Trophoblast cell (in vitro differentiated cells and primary cell): ENCODE data around the gene WNK2.

ENCODE experiments used
- DNase-seq, 2 donors: peaks; one replicate each; pipeline ENCODE4 v3.0.0-alpha.2; 2016
- H2AFZ ChIP-seq: 2 replicates; pipeline ENCODE4 v1.6.1; 2013; ENCODE audit warnings: low read length, moderate library complexity, mild to moderate bottlenecking; ENCODE audit not compliant: insufficient read depth, poor library complexity
- H2AK5ac ChIP-seq: 2 replicates; pipeline ENCODE4 v1.6.1; 2013; ENCODE audit warnings: mild to moderate bottlenecking, low read length
- H2BK120ac ChIP-seq: 2 replicates; pipeline ENCODE4 v1.6.1; 2013; ENCODE audit warnings: low read length, mild to moderate bottlenecking, moderate library complexity; ENCODE audit not compliant: insufficient read depth, poor library complexity
- H2BK12ac ChIP-seq: 2 replicates; pipeline ENCODE4 v1.6.1; 2013; ENCODE audit warnings: mild to moderate bottlenecking, low read length, moderate library complexity
- H2BK5ac ChIP-seq: 2 replicates; pipeline ENCODE4 v1.6.1; 2013; ENCODE audit warnings: low read length, low read depth, moderate library complexity, mild to moderate bottlenecking; ENCODE audit not compliant: poor library complexity
- H3K14ac ChIP-seq: 2 replicates; pipeline ENCODE4 v1.6.1; 2013; ENCODE audit warnings: mild to moderate bottlenecking, low read length
- H3K18ac ChIP-seq: 2 replicates; pipeline ENCODE4 v1.6.1; 2013; ENCODE audit warnings: mild to moderate bottlenecking, low read length
- H3K23ac ChIP-seq: 2 replicates; pipeline ENCODE4 v1.6.1; 2013; ENCODE audit warnings: low read length
- H3K27ac ChIP-seq: 2 replicates; pipeline ENCODE4 v1.5.1; 2013; ENCODE audit warnings: low read depth, mild to moderate bottlenecking, inconsistent platforms, low read length, moderate library complexity
- H3K27me3 ChIP-seq: 2 replicates; pipeline ENCODE4 v1.6.1; 2013; ENCODE audit warnings: inconsistent platforms, mild to moderate bottlenecking, low read length, moderate library complexity; ENCODE audit not compliant: insufficient read depth
- H3K36me3 ChIP-seq, 2 experiments: 1 replicate in 1 of 2; 2 replicates in 1 of 2; pipeline ENCODE4 v1.6.1; 2013; ENCODE audit warnings: low read length in 2 of 2, mild to moderate bottlenecking in 2 of 2, moderate library complexity in 1 of 2; ENCODE audit not compliant: insufficient read depth in 2 of 2, control insufficient read depth in 1 of 2
- H3K4ac ChIP-seq: 2 replicates; pipeline ENCODE4 v1.6.1; 2013; ENCODE audit warnings: low read depth, mild to moderate bottlenecking, low read length, moderate library complexity
- H3K4me1 ChIP-seq, 2 experiments: 1 replicate in 1 of 2; 2 replicates in 1 of 2; pipeline ENCODE4 v1.6.1; 2013; ENCODE audit warnings: low read length in 2 of 2, mild to moderate bottlenecking in 2 of 2, moderate library complexity in 1 of 2; ENCODE audit not compliant: insufficient read depth in 2 of 2, control insufficient read depth in 1 of 2
- H3K4me2 ChIP-seq: 2 replicates; pipeline ENCODE4 v1.6.1; 2013; ENCODE audit warnings: inconsistent platforms, mild to moderate bottlenecking, low read length, moderate library complexity
- H3K4me3 ChIP-seq: 2 replicates; pipeline ENCODE4 v1.5.1; 2013; ENCODE audit warnings: mild to moderate bottlenecking, low read depth, low read length, inconsistent platforms
- H3K79me1 ChIP-seq: one replicate; pipeline ENCODE4 v1.6.1; 2013; ENCODE audit warnings: low read length
- H3K79me2 ChIP-seq: 2 replicates; pipeline ENCODE4 v1.6.1; 2013; ENCODE audit warnings: low read length, mild to moderate bottlenecking; ENCODE audit not compliant: control insufficient read depth, insufficient read depth, poor library complexity
- H3K9ac ChIP-seq: 2 replicates; pipeline ENCODE4 v1.6.1; 2013; ENCODE audit warnings: mild to moderate bottlenecking, low read length
- H3K9me3 ChIP-seq: 2 replicates; pipeline ENCODE4 v1.6.1; 2013; ENCODE audit warnings: low read depth, mild to moderate bottlenecking, control low read depth, inconsistent platforms, low read length; ENCODE audit not compliant: insufficient read depth
- H4K12ac ChIP-seq: 2 replicates; pipeline ENCODE4 v1.6.1; 2013; ENCODE audit warnings: low read depth, mild to moderate bottlenecking, low read length, moderate library complexity
- H4K8ac ChIP-seq: 2 replicates; pipeline ENCODE4 v1.6.1; 2013; ENCODE audit warnings: low read depth, mild to moderate bottlenecking, low read length, moderate library complexity
- H4K91ac ChIP-seq: one replicate; pipeline ENCODE4 v1.6.1; 2013; ENCODE audit warnings: low read depth, mild to moderate bottlenecking, low read length, moderate library complexity
- WGBS: extraction: QIAGEN DNeasy Blood & Tissue Kit; methylation state at CpG from one replicate; pipeline ENCODE4 v1.1.7; 2013; ENCODE audit warnings: missing lambda C conversion rate; ENCODE audit not compliant: insufficient read length, insufficient coverage; ENCODE audit errors: extremely low coverage; 5-methylcytosine and 5-hydroxymethylcytosine counted together

The WNK2 gene

GRCh38 chr9:93181672-93182435 lies 2.1 kb upstream of the WNK2 start:
- H3K27ac ChIP-seq = no peak overlapping the region
- H3K4me1 ChIP-seq = peaks cover 8 to 11% of the 10 kb centered on the region in 2 experiments
- H2BK12ac ChIP-seq = no peak overlapping the region
- H3K4me3 ChIP-seq = no peak overlapping the region
- no peaks in the 10 kb centered on the region for H3K79me2 ChIP-seq
- peaks cover 7% of the 10 kb centered on the region for H3K9me3 ChIP-seq
- H4K8ac ChIP-seq = no peak overlapping the region
- H3K36me3 ChIP-seq = no peaks in the 10 kb centered on the region
- no peak overlapping the region for H3K23ac ChIP-seq
- no peak for DNase-seq
- H3K79me1 ChIP-seq = peaks cover 6% of the 10 kb centered on the region
- H3K4ac ChIP-seq = no peak overlapping the region
- no peak overlapping the region for H2BK120ac ChIP-seq
- H2AFZ ChIP-seq = no peak overlapping the region
- no peak overlapping the region for H2BK5ac ChIP-seq
- no peak overlapping the region for H4K12ac ChIP-seq
- H3K18ac ChIP-seq = no peak overlapping the region
- WGBS = no CpG with 5 or more reads among the region's 5 CpGs
- H3K4me2 ChIP-seq = no peak overlapping the region
- no peak overlapping the region for H3K9ac ChIP-seq
- no peak overlapping the region for H2AK5ac ChIP-seq
- H4K91ac ChIP-seq = no peak overlapping the region
- H3K14ac ChIP-seq = no peak overlapping the region
- H3K27me3 ChIP-seq = peaks cover 32% of the 10 kb centered on the region

DNA sequence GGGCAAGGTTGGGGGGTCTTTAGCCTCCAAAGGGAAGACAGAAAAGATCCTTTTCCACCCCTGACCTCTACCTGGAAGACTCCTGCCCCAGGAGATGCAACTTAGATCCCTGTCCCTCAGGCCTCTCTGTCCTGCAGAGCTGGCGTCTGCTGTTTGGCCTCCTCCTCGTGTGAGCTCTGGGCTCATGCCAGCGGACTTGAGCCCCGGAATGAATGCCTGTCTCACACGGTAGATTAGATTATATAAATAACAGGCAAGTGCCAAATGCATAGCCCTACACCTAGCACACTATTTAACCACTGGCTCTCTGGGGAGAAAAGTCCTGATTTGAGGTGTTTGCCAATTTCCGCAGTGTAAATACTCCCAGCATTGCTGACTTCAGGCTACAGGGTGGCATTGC lies 1.4 kb upstream of the WNK2 start:
- peaks cover 8 to 11% of the 10 kb centered on the region in 2 experiments for H3K4me1 ChIP-seq
- H4K8ac ChIP-seq = no peak overlapping the region
- H4K12ac ChIP-seq = no peak overlapping the region
- DNase-seq = no peak
- H2BK120ac ChIP-seq = no peak overlapping the region
- H3K27me3 ChIP-seq = peaks cover 32% of the 10 kb centered on the region
- H3K79me1 ChIP-seq = peaks cover 6% of the 10 kb centered on the region
- H3K4ac ChIP-seq = no peak overlapping the region
- no peak overlapping the region for H2AK5ac ChIP-seq
- H3K23ac ChIP-seq = no peak overlapping the region
- H3K36me3 ChIP-seq = no peaks in the 10 kb centered on the region
- no peaks in the 10 kb centered on the region for H3K79me2 ChIP-seq
- no peak overlapping the region for H3K14ac ChIP-seq
- H2BK5ac ChIP-seq = no peak overlapping the region
- no peak overlapping the region for H2AFZ ChIP-seq
- H3K9ac ChIP-seq = no peak overlapping the region
- no CpG with 5 or more reads among the region's 6 CpGs for WGBS
- H3K18ac ChIP-seq = no peak overlapping the region
- no peak overlapping the region for H4K91ac ChIP-seq
- H3K9me3 ChIP-seq = peaks cover 7% of the 10 kb centered on the region
- H2BK12ac ChIP-seq = no peak overlapping the region
- H3K4me3 ChIP-seq = no peak overlapping the region
- H3K27ac ChIP-seq = no peak overlapping the region
- H3K4me2 ChIP-seq = no peak overlapping the region

DNA sequence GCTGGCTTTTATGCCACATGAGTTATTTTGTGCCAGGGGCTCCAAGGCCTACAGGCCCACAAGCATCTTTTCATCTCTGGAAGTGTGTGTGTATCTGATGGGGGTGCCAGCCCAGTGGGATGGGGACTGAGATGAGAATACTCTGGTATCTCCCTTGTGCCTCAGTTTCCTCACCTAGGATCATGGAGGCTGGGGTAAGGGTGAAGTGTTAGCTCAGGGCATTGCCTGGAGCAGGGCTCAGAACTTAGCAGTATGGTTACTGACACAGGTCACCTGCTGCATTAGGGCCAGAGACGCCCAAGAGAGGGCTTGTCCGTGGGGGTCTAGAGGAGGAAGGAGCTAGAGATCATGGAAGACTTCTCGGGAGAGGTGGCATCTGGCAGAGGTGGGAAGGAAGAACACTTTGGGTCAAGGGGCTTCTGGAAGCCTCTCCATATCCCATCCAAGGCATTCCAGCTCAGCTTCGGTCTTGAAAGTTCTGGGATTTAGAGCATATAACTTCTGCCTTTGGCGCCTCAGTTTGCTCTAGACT lies 742 bp upstream of the WNK2 start:
- Histone ChIP-seq H3K9ac (no peak overlapping the region), H2BK12ac (no peak overlapping the region), H4K91ac (no peak overlapping the region), H3K4me2 (peak overlapping the region; percentile 87), H3K27me3 (peaks cover 32% of the 10 kb centered on the region), H4K12ac (no peak overlapping the region), H3K4me1 (peaks cover 8 to 11% of the 10 kb centered on the region in 2 experiments), H3K4me3 (no peak overlapping the region), H3K79me2 (no peaks in the 10 kb centered on the region), H4K8ac (no peak overlapping the region), H3K36me3 (no peaks in the 10 kb centered on the region), H3K9me3 (peaks cover 7% of the 10 kb centered on the region), H3K14ac (no peak overlapping the region), H3K4ac (no peak overlapping the region), H2AK5ac (no peak overlapping the region), H2AFZ (no peak overlapping the region), H2BK5ac (no peak overlapping the region), H3K23ac (no peak overlapping the region), H2BK120ac (no peak overlapping the region), H3K27ac (no peak overlapping the region), H3K18ac (no peak overlapping the region), H3K79me1 (peaks cover 6% of the 10 kb centered on the region)
- WGBS = no CpG with 5 or more reads among the region's 5 CpGs
- no peak for DNase-seq

DNA sequence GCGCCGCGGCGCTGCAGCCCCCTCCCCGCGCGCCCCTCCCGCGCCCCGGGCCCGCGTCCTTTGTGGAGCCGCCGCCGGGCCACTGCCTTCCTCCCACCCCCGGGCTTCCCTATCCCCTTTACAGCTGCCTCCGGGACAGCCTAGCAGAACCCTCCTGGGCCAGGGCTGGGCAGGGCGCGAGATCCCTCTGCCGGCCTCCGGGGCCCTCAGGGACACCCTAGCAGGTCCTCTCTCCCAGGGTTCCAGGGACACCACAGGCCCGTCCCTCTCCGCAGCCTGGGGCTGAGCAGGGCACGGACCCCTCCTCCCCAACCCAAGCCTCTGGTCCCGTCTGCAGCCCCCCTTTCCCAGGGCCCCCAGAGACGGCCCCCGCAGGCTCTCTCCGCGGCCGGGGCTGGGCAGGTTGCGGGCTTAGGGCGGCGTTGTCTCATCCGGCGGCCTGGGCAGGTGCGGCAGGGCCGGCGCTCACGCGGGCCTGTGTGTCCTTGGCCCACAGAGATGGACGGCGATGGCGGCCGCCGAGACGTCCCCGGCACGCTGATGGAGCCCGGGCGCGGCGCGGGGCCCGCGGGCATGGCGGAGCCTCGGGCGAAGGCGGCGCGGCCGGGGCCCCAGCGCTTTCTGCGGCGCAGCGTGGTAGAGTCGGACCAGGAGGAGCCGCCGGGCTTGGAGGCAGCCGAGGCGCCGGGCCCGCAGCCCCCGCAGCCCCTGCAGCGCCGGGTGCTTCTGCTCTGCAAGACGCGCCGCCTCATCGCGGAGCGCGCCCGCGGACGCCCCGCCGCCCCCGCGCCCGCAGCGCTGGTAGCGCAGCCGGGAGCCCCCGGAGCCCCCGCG lies 710 bp downstream of the WNK2 start:
- Histone ChIP-seq H3K4me2 (peak overlapping the region; percentile 87), H3K27me3 (peaks cover 32% of the 10 kb centered on the region), H4K91ac (no peak overlapping the region), H3K27ac (peak overlapping the region; percentile 3), H3K79me1 (peaks cover 6% of the 10 kb centered on the region), H3K18ac (no peak overlapping the region), H4K12ac (no peak overlapping the region), H3K4me3 (peak overlapping the region; percentile 66), H3K23ac (no peak overlapping the region), H2BK120ac (no peak overlapping the region), H3K4me1 (peaks cover 8 to 11% of the 10 kb centered on the region in 2 experiments), H4K8ac (no peak overlapping the region), H3K4ac (no peak overlapping the region), H3K36me3 (no peaks in the 10 kb centered on the region), H2AK5ac (no peak overlapping the region), H2AFZ (peak overlapping the region; percentile 73), H2BK12ac (no peak overlapping the region), H3K9me3 (peaks cover 7% of the 10 kb centered on the region), H2BK5ac (no peak overlapping the region), H3K14ac (no peak overlapping the region), H3K79me2 (no peaks in the 10 kb centered on the region), H3K9ac (no peak overlapping the region)
- WGBS = no CpG with 5 or more reads among the region's 97 CpGs
- peak; percentile 79 to 86 for DNase-seq
